ENCODE results near the gene F2RL3.

F2RL3 gene

DNA sequence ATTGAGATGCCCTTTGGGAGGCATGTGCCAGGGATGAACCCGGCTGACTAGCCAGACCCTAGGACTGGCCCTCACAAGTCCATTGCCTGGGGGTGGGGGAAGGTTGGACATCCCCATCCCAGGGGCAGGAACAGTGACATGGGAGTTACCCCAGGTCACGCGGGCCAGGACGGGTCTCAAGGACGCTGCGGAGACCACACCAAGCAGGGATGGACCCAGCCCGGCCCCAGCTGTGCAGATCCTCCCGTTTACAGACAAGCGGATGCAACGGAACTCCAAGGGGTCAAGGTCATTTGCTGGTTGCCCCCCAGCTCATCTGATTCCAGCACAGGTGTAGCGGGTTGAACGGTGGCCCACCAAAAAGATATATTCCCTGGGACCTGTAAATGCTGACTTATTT lies 20.0 kb downstream of the F2RL3 start:
- DNase-seq (ENCODE audit: low read depth): no peak
- TF ChIP-seq, protein P1, sequence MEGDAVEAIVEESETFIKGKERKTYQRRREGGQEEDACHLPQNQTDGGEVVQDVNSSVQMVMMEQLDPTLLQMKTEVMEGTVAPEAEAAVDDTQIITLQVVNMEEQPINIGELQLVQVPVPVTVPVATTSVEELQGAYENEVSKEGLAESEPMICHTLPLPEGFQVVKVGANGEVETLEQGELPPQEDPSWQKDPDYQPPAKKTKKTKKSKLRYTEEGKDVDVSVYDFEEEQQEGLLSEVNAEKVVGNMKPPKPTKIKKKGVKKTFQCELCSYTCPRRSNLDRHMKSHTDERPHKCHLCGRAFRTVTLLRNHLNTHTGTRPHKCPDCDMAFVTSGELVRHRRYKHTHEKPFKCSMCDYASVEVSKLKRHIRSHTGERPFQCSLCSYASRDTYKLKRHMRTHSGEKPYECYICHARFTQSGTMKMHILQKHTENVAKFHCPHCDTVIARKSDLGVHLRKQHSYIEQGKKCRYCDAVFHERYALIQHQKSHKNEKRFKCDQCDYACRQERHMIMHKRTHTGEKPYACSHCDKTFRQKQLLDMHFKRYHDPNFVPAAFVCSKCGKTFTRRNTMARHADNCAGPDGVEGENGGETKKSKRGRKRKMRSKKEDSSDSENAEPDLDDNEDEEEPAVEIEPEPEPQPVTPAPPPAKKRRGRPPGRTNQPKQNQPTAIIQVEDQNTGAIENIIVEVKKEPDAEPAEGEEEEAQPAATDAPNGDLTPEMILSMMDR (IDR thresholded peaks at IDR 0.05; ENCODE audit: insufficient read depth, low read depth, low read length, missing control alignments): no peak
- H3K4me3 ChIP-seq (ENCODE audit: low read depth, low read length): no peak overlapping the region

DNA sequence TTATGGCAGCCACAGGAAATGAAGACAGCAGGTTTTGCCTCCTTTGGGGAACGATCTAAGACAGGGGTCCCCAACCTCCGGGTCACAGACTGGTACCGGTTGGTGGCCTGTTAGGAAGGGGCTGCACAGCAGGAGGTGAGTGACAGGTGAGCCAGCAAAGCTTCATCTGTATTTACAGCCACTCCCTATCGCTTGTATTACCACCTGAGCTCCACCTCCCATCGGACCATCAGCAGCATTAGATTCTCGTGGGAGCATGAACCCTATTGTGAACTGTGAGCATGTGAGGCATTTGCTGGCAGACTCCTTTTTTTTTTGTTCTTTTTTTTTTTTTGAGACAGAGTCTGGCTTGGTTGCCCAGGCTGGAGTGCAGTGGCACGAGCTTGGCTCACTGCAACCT lies 22.2 kb downstream of the F2RL3 start:
- no peak overlapping the region for H3K4me3 ChIP-seq (ENCODE audit: low read depth, low read length)
- TF ChIP-seq, protein P1 (IDR thresholded peaks at IDR 0.05; ENCODE audit: insufficient read depth, low read depth, low read length, missing control alignments): no peak
- DNase-seq (ENCODE audit: low read depth): no peak

DNA sequence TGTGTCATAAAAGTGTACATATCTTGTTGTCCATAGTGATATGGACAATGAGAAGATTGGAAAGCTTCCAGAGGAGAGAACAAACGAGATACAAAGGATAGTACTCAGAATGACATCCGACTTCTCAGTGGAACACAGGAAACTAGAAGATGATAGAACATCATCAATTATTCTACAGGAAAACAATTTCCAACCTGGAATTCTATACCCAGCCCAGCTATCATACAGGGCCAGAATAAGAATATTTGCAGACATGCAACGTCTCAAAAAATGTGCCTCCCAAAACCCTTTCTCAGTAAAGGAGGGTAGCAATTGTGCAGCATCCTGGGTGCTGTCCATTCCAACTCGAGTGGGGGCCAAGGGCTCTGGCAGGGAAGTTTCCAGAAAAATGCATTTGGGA lies 24.0 kb downstream of the F2RL3 start:
- no peak overlapping the region for H3K4me3 ChIP-seq (ENCODE audit: low read depth, low read length)
- TF ChIP-seq, protein P1 (IDR thresholded peaks at IDR 0.05; ENCODE audit: insufficient read depth, low read depth, low read length, missing control alignments): no peak
- no peak for DNase-seq (ENCODE audit: low read depth)

DNA sequence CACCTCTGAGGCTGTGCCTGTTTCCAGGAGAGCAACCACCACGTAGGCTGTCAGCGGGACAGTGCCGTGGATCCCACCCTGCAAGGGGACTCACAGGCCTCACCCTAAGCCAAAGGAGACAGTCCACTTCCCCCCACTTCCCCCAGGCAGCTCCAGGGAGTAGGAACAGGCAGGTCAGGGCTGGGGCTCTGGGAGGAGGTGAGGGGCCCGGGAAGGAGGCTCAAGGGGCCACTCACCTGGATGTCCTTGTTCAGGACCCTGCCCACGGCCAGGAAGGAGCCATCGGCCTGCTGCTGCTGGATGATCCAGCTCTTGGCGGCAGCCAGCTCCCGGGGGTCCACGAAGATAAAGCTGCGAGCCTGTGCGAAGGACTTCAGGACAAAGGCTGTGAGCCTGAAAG lies 25.6 kb downstream of the F2RL3 start:
- no peak overlapping the region for H3K4me3 ChIP-seq (ENCODE audit: low read depth, low read length)

DNA sequence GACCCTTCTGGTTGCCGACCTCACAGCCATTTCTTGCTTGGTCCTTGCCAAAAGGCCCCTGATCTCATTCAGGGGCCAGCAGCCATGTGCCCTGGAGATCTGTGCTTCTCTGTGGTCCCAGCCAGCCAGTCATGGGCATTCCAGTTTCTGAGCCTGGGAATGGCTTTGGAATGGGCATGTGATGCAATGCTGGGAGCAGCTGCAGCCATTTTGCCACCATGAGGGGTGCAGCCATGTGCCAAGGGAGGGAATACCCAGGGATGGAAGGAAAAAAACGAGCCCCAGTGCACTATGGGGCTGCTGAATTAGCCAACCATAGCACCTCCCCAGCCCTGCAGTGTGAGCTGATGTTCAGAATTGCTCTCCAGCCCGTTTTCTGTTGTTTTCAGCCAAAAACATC lies 26.3 kb downstream of the F2RL3 start:
- no peak overlapping the region for H3K4me3 ChIP-seq (ENCODE audit: low read depth, low read length)
- DNase-seq (ENCODE audit: low read depth): no peak
- TF ChIP-seq, protein P1 (IDR thresholded peaks at IDR 0.05; ENCODE audit: insufficient read depth, low read depth, low read length, missing control alignments): no peak

More for the DNA sequence above, 25.6 kb downstream of the F2RL3 start:
- TF ChIP-seq, protein P1 (IDR thresholded peaks at IDR 0.05; ENCODE audit: insufficient read depth, low read depth, low read length, missing control alignments): no peak
- no peak for DNase-seq (ENCODE audit: low read depth)

DNA sequence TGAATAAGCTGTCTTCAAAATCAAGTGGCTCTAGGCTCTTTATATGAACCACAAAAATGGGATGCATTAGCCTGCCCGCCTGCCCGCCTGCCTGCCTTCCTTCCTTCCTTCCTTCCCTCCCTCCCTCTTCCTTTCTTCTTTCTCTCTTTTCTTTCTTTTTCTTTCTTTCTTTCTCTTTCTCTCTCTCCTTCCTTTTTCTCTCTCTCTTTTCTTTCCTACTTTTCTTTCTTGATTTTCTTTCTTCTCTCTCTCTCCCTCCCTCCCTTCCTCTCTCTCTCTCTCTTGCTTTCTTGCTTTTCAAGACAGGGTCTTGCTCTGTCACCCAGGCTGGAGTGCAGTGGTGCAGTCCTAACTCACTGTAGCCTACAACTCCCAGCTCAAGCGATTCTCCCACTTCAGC lies 26.9 kb downstream of the F2RL3 start:
- DNase-seq (ENCODE audit: low read depth): no peak
- TF ChIP-seq, protein P1 (IDR thresholded peaks at IDR 0.05; ENCODE audit: insufficient read depth, low read depth, low read length, missing control alignments): no peak
- H3K4me3 ChIP-seq (ENCODE audit: low read depth, low read length): no peak overlapping the region

DNA sequence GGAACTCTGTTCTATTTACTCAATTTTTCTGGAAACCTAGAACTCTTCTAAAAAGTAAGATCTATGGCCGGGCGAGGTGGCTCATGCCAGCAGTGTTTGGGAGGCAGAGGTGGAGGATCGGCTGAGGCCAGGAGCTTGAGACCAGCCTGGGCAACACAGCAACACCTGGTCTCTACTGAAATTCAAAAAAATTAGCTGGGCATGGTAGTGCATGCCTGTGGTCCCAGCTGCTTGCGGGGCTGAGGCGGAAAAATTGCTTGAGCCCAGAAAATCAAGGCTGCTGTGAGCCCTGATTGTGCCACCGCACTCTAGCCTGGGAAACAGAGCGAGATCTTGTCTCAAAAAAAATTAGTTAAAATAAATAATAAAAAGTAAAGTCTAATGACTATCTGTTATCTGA lies 28.6 kb downstream of the F2RL3 start:
- TF ChIP-seq, protein P1 (IDR thresholded peaks at IDR 0.05; ENCODE audit: insufficient read depth, low read depth, low read length, missing control alignments): no peak
- no peak overlapping the region for H3K4me3 ChIP-seq (ENCODE audit: low read depth, low read length)
- no peak for DNase-seq (ENCODE audit: low read depth)

Measured in GM12865 (cell line).